Activated CD4-positive, CD25-positive, alpha-beta regulatory T cell treated with anti-CD3 and anti-CD28 coated beads, Interleukin-2, amount 50 U/mL, for 16 hours (primary cell): ENCODE results near the gene MORN1.

Experiments
- DNase-seq: peaks from one replicate; pipeline ENCODE4 v3.0.0-alpha.2; 2020; ENCODE audit warnings: low read depth, low spot score

Gene MORN1

DNA sequence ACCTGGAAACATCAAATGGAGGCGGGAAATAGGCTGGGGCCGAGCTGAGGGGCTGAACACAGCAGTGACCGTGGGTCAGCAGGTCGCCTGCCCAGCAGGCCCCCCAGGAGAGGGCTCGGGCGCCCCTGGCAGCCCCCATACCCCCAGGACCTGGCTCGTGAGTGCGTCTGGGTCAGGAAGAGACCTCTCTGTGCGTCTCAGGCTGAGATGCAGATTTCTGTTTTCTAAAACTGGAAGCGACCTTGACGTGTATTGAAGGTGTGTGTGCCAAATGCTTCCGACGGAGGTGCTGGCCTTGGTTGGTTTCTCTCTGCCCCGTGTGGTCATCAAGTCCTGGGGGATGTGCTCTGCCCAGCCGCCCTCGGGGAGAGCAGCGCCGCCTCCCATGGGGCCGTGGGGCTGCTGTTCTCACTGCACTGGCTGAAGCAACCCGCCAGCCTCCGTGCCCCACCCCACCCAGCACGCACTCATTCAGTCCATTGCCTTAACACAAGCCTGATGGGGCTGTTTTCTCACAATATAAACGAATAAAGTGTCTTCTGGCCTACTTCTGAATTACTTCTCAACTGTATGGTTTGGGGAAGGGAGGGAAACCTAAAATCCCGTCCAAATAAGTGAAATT lies 13.6 kb upstream of the MORN1 start:
- no peak for DNase-seq

DNA sequence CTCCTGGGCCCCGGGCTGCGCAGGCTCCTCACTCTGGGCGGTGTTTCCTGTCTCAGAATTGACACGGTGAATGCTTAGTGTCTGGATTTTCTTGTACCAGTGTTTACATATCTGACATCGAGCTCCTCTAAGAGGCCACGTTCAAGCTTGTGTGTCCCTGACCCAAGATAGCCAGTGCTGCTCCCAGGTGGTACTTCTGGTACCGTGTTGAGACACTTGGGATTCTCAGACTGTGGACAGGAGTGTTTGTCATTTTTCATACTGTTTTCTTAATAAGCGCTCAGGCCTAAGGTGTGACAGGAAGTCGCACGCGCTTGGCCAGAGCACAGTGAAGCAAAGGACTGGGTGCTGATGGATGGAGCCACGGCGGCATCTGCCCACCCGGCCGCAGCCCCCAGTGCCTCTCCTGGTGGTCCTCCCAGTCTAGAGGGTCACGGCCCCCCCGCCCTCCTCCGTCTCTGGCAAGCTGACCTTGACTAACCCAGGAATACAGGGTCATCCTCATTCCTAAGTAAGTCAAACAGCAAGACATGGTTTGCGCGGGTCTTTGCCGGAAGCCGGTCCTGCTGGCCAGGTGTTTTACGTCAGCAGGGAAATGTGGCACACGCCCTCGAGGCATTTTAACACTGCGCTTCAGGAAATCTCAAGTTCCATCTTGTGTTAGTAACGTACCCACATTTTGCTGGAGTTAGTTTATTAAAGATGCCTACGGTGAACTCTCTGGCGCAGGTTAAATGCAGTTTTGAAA lies 13.0 kb upstream of the MORN1 start:
- DNase-seq, result no peak

DNA sequence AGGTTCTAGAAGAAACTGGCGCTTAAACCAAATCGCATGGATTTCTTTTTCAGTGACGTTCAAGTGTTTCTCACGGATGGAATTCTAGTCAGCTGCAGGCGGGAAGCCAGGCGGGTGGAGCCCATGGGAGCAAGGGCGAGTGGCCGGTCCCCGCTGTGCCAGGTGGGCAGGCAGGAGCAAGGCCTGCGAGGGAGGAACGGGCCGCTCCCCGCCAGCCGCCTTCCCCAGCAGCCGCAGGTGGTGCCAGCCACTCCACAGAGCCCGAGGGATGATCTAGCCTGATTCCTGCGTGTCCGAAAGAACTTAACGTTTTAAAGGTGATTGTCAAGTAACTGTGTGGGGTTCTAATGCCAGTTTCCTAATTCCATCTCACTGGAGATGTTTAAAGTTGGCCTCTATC lies 11.9 kb upstream of the MORN1 start:
- no peak for DNase-seq

DNA sequence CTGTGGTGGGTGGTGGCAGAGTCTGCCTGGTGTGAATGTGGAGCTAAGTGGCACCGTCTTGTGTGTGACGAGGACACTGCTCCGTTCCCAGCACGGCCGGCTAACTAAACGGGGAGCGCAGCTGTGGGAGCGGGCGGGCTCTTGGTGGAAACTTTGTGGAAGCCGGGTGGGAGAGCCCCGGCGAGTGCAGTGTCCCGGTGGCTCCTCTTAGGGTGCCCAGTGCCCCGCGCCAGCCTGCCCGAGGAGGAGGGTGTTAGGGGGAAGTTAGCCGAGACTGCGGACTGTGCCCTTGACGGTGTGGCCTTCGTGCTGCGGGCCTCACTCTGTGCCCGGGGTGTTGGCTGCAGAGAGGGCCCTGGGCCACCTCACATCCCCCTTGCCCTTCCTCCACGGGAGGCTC lies 11.1 kb upstream of the MORN1 start:
- DNase-seq, result no peak

DNA sequence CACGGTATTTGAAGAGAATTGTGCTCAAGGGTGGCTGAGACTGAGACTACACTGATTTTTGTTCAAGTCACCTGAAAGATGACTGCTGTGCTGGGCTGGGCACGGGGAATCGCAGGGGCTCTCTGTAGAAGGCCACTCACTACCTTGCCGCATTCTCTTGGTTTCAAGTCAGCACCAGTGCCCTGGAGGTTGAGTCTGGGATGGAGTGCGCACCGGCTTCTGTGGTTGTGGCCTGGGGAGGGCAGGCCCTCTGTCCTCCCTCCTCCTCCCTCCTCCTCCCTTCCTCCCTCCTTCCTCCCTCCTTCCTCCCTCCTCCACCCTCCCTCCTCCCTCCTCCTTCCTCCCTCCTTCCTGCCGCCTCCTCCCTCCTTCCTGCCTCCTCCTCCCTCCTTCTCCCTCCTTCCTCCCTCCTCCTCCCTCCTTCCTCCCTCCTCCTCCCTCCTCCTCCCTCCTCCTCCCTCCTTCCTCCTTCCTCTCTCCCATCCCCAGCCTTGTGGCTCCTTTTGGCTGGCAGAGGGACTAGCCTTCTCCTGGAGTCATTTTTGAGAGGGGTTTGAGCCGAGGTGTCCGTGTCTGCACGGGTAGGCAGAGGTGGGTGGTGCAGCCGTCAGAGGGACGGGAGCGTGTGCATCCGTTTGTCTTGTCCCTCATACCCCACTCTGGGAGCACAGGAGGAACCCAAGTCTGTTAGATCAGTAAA lies 9.7 kb upstream of the MORN1 start:
- no peak for DNase-seq

DNA sequence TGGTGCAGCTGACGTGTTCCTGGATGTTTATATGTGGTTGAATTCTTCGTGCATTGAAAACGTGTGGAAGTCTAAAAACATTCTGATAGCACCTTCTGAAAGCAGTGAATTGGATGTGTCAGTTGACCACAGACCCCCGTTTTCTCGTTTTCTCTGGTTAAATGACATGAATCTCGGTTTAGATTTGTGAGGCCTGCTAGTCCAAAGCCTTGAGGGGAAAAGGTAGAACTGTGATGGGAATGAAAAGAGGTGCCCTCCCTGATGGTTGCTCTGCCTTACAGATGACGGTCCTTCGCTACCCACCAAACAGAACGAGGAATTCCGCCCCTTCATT lies 9.2 kb upstream of the MORN1 start:
- DNase-seq, result no peak

DNA sequence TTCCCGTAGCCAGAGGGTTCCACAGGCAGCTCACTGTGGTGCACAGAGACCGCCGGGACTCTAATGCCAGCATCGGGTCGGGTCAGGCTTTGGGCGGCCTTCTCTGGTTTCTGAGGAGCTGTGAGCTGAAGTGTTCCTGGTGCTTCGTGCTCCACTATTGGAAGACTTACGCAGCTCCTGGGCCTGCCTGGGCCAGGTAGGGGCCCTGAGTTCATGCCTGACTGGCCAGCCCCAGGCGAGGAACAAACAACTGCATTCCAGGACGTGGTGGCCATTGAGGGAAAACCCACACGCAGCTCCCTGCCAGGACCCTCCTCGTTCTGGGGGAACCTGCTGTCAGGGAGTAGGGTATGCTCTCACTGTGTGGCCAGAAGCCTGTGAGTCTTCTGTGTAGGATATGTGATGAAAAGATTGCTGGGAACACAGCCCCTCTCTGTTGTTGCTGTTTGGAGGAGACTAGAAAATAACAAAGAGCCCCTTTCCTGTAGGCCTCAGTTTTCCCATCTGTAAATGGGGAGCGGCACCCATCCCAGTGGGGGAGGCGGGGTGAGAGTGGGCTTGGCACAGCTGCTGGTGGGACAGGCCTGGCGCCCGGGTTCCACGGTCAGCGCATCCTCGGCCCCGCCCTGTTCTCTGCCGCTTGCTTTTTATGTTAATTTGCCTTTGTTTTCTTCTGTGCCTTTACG lies 8.7 kb upstream of the MORN1 start:
- DNase-seq, result no peak

DNA sequence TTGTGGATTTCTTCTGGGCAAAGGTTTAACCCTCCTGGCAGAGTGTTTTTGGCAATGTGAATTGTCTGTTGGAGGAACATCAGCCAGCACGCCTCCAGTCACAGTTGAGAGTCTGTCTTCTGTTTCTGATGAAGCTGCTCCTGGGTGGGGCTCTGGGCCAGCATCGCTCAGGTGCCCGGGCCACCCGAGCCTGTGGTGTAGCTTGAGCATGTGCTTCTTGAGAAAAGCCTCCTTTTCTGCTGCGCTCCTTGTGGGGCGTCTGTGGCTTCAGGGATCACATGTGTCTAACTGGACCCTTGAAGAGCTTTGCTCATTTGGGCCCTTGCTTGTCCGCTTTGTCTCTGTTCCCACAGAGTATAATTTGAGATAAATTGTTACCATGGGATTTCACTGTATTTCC lies 7.5 kb upstream of the MORN1 start:
- DNase-seq, result no peak

DNA sequence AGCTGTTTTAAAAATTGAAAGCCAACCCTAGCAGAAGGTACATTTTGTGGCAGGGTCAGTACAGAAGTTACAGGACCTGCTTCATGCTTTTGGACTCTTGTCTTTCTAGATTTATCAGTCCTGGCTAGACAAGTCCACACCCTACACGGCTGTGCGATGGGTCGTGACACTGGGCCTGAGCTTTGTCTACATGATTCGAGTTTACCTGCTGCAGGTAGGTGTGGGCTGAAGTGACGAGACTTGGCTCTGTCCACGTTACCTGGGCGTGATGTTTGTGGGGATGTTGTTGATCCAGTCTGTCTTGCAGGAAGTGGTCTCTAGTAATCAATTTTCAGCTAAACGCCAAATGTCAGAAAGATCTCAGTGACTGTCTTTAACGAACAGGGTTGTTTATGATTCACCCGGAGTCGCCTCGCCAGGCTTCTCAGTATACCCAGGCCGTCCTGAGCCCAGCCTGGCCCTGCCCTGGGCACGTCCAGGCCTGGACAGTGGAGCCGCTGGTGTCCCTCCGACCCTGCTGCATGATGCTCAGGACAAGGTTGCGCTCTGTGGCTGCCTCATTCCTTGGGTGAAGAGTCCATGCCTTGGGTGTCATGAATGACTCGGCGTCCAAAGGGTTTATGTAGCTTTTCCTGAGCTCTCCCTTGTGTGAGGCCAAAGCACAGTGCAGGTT lies 5.8 kb upstream of the MORN1 start:
- DNase-seq, result no peak

DNA sequence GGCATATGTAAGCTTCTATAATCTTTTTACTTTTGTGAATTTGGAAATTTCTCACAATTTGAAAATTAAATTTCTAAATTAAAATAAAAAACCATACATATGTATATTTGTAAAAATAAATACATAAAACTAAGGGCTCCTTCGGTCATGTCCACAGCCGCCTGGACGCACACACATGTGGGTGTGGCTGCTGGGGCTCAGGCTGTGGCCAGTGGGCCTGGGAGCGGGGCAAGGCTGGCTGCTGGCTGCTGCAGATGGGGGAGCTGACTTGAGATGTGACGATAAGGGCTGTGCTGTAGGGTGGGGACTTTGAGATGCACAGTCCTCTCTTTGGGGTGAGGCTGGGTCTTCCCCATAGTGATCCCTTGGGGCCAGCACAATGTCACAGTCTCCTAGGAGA lies 5.1 kb upstream of the MORN1 start:
- DNase-seq, result no peak

DNA sequence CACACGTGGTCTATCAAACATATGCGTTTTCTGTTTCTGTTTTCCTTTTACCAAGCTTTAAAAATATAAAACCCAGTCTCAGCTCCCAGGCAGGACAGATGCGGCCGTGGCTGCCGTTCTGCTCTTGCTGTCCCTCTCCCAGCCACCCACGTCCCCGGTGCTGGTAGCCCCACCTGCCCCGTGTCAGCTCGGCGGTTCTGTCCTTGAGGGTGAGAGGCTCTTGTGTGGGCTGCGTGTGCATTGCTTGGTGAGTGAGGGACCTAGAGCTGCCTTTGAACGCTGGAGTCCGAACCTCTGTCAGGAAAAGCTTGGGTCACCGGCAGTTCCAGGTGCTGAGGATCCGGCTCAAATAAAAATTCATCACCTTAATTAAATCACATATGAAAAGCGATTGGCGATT lies 4.7 kb upstream of the MORN1 start:
- no peak for DNase-seq

DNA sequence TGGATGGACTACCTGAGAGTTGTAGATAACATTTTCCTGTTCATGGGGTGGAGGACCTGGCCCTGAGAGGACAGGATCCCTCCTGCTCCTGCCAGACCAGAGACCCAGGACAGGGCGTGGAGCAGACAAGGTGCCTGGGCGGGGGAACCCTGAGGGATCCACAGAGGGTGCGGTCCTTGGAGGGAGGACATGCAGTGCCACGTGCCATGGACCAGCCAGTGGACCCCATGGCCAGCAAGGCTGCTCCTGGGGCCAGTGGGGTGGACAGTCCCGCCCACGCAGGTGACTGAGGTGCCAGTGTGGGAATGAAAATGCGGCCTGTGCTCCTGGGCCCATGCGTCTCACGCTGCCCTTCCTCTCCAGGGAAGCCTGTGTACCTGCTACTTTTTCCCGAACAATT lies 3.9 kb upstream of the MORN1 start:
- no peak for DNase-seq

DNA sequence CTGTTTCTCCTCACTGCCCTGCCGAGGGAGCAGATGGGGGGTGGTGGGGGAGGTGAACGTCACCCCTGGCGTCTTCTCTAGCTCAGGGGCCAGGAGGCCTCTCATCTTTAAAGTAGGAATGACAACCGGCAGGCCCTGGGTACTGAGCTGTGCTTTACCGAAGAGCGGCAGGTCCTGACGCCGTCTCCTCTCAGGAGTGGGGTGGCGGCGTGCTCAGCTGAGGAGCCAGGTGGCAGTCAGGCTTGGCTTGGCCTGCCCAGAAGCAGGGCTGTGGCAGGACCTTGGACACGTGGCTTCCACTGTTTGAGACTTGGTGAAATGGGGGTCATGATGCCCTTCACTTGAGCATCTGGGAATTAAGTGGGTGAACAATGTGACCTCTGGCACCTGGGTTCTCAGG lies 3.4 kb upstream of the MORN1 start:
- DNase-seq, result no peak

DNA sequence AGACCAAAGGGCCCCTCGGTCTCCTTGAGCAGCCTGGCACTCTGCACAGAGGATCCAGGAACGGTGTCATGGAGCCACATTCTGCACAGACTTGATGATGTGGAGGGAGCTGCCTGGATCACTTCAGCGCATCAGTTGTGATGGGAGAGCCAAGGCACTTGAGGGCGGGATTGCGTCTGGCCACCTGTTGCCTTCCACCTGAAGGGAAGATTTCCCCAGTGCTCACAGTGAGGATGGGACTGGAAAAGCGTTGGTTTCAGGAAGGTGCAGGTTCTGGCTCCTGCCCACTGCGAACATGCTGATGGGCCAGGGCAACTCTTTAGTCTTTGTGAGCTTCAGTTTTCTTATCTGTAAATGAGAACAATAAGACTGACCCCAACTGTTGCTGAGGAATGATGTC lies 2.9 kb upstream of the MORN1 start:
- DNase-seq, result no peak

DNA sequence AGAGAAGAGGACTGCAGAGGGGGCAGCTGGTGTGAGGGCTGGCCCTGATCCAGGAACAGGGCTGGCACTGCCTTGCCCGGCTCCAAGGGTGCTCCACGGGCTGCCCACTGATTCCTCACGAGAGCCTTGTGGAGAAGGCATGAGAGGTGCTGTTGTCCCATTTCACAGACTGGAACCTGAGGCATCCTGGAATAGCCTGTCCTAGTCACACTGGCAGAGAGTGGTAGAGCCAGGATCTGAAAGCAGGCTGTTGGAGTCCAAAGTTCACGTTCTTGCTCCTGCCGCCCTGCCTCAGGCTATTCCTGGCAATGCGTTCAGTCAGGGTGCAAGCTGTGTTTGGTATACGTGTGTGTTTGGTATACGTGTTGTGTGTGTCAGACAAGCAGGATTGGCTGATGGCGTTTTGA lies 2.1 kb upstream of the MORN1 start:
- no peak for DNase-seq

DNA sequence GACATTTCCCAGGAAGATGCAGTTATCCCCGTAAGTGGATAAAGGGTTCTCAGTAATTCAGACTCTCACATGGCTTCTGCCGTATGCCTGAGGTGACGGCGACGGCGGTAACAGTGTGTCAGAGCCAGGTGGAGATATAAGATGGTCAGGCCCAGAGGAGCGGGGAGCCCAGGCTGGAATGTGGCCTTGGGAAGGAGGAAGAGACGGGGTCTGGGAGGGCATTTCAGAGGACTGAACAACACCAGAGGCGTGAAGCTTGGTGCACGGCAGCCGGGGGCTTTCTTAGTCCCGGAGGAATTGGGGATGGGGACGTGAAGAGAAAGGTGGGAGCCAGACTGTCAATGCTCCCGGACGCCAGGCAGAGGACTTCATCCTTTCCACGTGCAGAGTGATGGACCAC lies 1.3 kb upstream of the MORN1 start:
- DNase-seq, result no peak

DNA sequence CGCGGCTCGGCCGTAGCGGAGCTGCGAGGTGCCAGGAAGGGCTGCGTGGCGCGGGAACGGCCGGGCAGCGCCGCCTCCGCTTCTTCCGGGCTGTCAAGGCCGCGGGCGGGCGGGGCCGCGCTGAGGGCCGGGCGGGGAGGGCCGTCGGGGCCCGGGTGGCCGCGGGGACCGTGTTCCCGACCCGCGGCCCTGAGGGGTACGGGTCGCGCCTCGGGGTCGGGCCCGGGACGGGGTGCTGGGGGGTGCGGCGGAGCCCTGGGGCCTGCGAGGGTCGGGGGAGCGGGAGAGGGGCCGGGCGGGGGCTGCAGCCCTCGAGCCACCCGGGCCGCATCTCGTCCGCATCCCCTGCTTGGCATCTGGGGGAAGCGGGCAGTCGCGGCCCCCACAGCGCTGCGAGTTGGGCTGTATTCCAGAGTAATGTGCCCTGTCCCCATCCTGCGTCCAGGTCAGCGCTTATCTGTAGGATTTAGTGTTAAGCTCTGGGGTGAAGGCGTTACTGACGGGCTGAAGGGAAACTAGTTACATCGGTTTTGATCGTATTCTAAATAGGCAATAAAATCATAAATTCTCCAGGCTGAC lies 666 bp upstream of the MORN1 start:
- DNase-seq, result no peak

DNA sequence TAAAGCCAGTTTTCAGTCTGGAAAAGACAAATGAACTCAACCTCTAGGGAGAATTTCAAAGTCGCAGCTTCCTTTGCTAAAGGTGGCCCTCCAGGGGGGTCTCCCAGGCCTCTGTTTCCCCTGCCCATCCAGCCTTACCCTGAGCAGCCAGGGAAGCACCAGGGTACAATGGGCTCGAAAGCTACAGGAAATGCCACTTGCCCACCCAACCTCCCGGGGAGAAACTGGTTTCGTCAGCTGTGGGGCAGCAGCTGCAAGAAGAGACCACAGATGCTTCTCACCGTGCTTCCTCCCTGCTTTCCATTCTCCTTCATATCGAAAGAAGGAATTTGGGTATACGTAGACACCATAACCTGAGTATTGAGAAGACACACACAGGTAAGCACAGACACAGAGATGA lies 1.7 kb downstream of the MORN1 start:
- DNase-seq, result no peak

DNA sequence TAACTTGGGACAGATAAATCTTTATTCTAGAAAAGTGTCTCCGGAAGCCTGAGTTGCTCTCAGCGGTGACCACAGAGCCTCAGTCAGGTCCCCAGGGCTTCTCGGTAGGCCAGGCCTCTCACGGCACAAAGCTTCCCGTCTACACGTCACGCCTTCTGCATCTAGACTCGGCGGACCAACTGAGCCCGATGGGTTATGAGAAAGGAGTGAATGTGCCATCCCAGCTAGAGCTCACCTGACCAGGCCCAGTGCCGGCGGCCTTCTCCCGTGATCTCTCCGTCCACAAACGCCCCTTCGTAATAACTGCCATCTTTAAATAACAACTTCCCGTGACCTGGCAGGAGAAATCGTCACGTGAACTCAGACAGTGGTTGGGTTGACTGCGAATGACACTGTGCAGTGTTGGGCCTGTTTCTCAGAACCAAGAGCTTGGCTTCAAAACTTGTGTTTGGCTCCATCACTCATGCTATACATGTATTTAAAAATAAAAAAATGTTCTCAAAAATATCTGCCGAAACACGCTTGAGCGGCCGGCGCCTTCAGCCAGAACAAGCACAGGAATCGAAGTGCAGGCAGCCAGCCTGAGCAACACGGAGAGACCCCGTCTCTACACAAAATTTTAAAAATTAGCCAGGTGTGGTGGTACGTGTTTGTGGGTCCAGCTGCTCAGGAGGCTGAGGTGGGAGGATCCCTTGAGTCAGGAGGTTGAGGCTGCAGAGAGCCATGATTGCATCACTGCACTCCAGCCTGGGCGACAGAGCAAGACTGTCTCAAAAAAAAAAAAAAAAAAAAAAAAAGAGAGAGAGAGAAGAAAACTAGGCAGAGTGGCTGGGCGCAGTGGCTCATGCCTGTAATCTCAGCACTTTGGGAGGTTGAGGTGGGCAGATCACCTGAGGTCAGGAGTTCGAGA lies 3.1 kb downstream of the MORN1 start:
- DNase-seq, result no peak
